ENCODE measurements around the gene CRAMP1.

- TF ChIP-seq EZH2phosphoT487 (IDR thresholded peaks at IDR 0.05; ENCODE audit: low read length), result no peak
- TF ChIP-seq, protein P1, sequence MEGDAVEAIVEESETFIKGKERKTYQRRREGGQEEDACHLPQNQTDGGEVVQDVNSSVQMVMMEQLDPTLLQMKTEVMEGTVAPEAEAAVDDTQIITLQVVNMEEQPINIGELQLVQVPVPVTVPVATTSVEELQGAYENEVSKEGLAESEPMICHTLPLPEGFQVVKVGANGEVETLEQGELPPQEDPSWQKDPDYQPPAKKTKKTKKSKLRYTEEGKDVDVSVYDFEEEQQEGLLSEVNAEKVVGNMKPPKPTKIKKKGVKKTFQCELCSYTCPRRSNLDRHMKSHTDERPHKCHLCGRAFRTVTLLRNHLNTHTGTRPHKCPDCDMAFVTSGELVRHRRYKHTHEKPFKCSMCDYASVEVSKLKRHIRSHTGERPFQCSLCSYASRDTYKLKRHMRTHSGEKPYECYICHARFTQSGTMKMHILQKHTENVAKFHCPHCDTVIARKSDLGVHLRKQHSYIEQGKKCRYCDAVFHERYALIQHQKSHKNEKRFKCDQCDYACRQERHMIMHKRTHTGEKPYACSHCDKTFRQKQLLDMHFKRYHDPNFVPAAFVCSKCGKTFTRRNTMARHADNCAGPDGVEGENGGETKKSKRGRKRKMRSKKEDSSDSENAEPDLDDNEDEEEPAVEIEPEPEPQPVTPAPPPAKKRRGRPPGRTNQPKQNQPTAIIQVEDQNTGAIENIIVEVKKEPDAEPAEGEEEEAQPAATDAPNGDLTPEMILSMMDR (IDR thresholded peaks at IDR 0.05; ENCODE audit: low read length), result no peak
Measured at GRCh38 chr16:1563786-1564185, 48.4 kb upstream of the CRAMP1 start.
